Measurements from ENCODE around the gene SDC1. TPM values are rescaled to one million over a fixed set of nuclear protein-coding genes. Genes with fewer than 3 reads are reported as not detected.

The SDC1 gene
- polyA plus RNA-seq, 2 donors = 239 to 334 TPM

GRCh38 chr2:20175931-20176330, 49.0 kb downstream of the SDC1 start:
- WGBS, 2 donors = 90 to 93% methylated on average over 3 of the region's 3 CpGs
- no peaks in the 10 kb centered on the region for H3K27me3 ChIP-seq (ENCODE audit: control insufficient read depth in 1 of 2, insufficient read depth in 2 of 2, low read length in 2 of 2)
- H3K36me3 ChIP-seq (ENCODE audit: control insufficient read depth in 2 of 2, insufficient read depth in 2 of 2, low read length in 1 of 2) = no peaks in the 10 kb centered on the region
- H3K27ac ChIP-seq (ENCODE audit: low read depth in 2 of 2, low read length in 1 of 2) = no peak overlapping the region
- H3K4me3 ChIP-seq (ENCODE audit: low read depth in 1 of 2, low read length in 2 of 2) = no peak overlapping the region
- H3K9me3 ChIP-seq (ENCODE audit: control insufficient read depth in 2 of 2, insufficient read depth in 1 of 2, low read depth in 1 of 2, low read length in 1 of 2) = no peaks in the 10 kb centered on the region
- peaks cover 4 to 41% of the 10 kb centered on the region in 2 donors for H3K4me1 ChIP-seq (ENCODE audit: control insufficient read depth in 2 of 2, insufficient read depth in 2 of 2, low read length in 1 of 2)

DNA sequence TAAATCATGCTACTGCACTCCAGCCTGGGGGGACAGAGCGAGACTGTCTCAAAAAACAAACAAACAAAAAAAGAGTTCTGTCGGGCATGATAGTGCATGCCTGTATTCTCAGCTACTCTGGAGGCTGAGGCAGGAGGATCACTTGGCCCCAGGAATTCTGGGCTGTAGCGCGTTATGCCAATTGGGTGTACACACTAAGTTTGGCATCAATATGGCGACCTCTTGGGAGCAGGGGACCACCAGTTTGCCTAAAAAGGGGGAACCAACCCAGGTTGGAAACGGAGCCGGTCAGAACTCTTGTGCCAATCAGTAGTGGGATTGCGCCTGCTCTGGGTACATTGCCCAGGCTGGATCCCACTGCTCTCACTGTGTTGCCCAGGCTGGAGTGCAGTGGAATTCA, 49.7 kb downstream of the SDC1 start:
- no peaks in the 10 kb centered on the region for H3K27me3 ChIP-seq (ENCODE audit: control insufficient read depth in 1 of 2, insufficient read depth in 2 of 2, low read length in 2 of 2)
- 84 to 86% methylated on average over 8 of the region's 8 CpGs for WGBS, 2 donors
- no peak overlapping the region for H3K4me3 ChIP-seq (ENCODE audit: low read depth in 1 of 2, low read length in 2 of 2)
- H3K27ac ChIP-seq (ENCODE audit: low read depth in 2 of 2, low read length in 1 of 2) = no peak overlapping the region
- no peaks in the 10 kb centered on the region for H3K36me3 ChIP-seq (ENCODE audit: control insufficient read depth in 2 of 2, insufficient read depth in 2 of 2, low read length in 1 of 2)
- H3K4me1 ChIP-seq (ENCODE audit: control insufficient read depth in 2 of 2, insufficient read depth in 2 of 2, low read length in 1 of 2) = peaks cover 3 to 39% of the 10 kb centered on the region in 2 donors
- no peaks in the 10 kb centered on the region for H3K9me3 ChIP-seq (ENCODE audit: control insufficient read depth in 2 of 2, insufficient read depth in 1 of 2, low read depth in 1 of 2, low read length in 1 of 2)

- no peaks in the 10 kb centered on the region for H3K27me3 ChIP-seq (ENCODE audit: control insufficient read depth in 1 of 2, insufficient read depth in 2 of 2, low read length in 2 of 2)
- no peaks in the 10 kb centered on the region for H3K9me3 ChIP-seq (ENCODE audit: control insufficient read depth in 2 of 2, insufficient read depth in 1 of 2, low read depth in 1 of 2, low read length in 1 of 2)
- no peaks in the 10 kb centered on the region for H3K36me3 ChIP-seq (ENCODE audit: control insufficient read depth in 2 of 2, insufficient read depth in 2 of 2, low read length in 1 of 2)
- H3K27ac ChIP-seq (ENCODE audit: low read depth in 2 of 2, low read length in 1 of 2) = peak overlapping the region in 1 of 2 donors; percentile 70
- peaks cover 3 to 39% of the 10 kb centered on the region in 2 donors for H3K4me1 ChIP-seq (ENCODE audit: control insufficient read depth in 2 of 2, insufficient read depth in 2 of 2, low read length in 1 of 2)
- 93 to 96% methylated on average over 2 of the region's 2 CpGs for WGBS, 2 donors
- H3K4me3 ChIP-seq (ENCODE audit: low read depth in 1 of 2, low read length in 2 of 2) = no peak overlapping the region
Observed at GRCh38 chr2:20174410-20174809, 50.5 kb downstream of the SDC1 start.

DNA sequence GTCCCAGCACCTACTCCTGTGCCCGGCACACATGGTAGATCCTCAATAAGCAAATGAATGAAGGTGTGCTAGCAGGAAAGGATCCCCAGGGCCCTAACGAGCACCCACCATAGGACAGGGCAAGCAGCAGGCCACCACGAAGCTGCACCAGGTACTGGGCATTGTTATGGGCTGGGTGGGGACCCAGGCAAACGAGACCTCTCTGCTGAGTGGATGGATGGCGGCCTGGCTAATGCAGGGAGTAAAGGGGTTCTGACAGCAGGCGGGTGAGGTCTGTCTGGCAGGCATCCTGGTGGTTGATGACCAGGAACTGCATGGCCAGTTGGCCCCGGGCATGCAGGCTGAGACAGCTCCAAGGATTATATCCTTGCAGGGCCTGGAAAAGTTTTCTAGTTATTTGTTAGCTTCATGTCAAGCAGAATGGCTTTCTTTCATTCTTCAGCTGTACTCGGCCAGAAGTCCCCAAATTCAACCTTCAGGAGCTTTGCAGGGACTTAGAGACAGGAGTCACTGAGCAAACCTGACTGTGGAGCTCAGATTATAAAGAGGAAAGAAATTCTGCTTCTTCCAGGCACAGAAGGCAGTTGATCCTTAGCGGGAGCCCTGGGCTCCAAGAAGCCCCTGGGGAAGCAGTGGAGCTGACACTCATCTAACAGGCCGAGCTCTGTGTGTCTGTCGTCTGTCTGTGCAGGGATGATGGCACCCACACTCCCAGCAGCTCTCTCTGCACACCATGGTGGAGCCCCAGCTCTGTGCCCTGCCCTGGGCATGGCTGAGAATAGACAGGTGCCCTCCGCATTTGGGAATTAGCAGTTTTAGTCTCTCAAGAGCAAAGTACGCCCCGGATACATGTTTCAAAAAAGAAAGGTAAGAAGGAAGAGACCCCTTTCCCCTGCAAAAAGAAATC, 51.2 kb downstream of the SDC1 start:
- H3K9me3 ChIP-seq (ENCODE audit: control insufficient read depth in 2 of 2, insufficient read depth in 1 of 2, low read depth in 1 of 2, low read length in 1 of 2) = no peaks in the 10 kb centered on the region
- 72 to 78% methylated on average over 14 of the region's 14 CpGs for WGBS, 2 donors
- H3K4me1 ChIP-seq (ENCODE audit: control insufficient read depth in 2 of 2, insufficient read depth in 2 of 2, low read length in 1 of 2) = peaks cover 3 to 35% of the 10 kb centered on the region in 2 donors
- no peaks in the 10 kb centered on the region for H3K27me3 ChIP-seq (ENCODE audit: control insufficient read depth in 1 of 2, insufficient read depth in 2 of 2, low read length in 2 of 2)
- H3K4me3 ChIP-seq (ENCODE audit: low read depth in 1 of 2, low read length in 2 of 2) = no peak overlapping the region
- no peaks in the 10 kb centered on the region for H3K36me3 ChIP-seq (ENCODE audit: control insufficient read depth in 2 of 2, insufficient read depth in 2 of 2, low read length in 1 of 2)
- peak overlapping the region; percentile 70 to 87 for H3K27ac ChIP-seq (ENCODE audit: low read depth in 2 of 2, low read length in 1 of 2)

DNA sequence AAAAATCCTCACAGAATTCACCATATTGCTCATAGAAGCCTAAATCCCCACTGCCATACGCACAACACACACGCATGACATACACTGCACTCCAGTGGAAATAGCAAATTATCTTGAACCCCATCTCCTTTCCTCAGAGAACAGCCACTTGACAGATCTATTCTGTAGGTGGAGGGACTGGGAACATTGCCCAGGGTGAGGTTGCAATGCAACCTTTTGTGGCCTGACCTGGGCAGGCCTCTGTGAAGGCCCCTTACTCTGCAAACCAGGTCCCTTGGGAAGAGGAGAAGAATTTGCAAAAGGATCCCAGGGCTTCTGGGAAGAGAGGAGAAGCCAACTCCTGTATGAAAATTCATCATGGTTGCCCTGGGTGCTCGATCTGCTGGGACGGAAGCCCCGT, 51.9 kb downstream of the SDC1 start:
- H3K4me1 ChIP-seq (ENCODE audit: control insufficient read depth in 2 of 2, insufficient read depth in 2 of 2, low read length in 1 of 2) = peaks cover 3 to 28% of the 10 kb centered on the region in 2 donors
- H3K4me3 ChIP-seq (ENCODE audit: low read depth in 1 of 2, low read length in 2 of 2) = no peak overlapping the region
- H3K36me3 ChIP-seq (ENCODE audit: control insufficient read depth in 2 of 2, insufficient read depth in 2 of 2, low read length in 1 of 2) = no peaks in the 10 kb centered on the region
- H3K27ac ChIP-seq (ENCODE audit: low read depth in 2 of 2, low read length in 1 of 2) = peak overlapping the region; percentile 70 to 87
- WGBS, 2 donors = 83 to 85% methylated on average over 5 of the region's 5 CpGs
- H3K9me3 ChIP-seq (ENCODE audit: control insufficient read depth in 2 of 2, insufficient read depth in 1 of 2, low read depth in 1 of 2, low read length in 1 of 2) = no peaks in the 10 kb centered on the region
- no peaks in the 10 kb centered on the region for H3K27me3 ChIP-seq (ENCODE audit: control insufficient read depth in 1 of 2, insufficient read depth in 2 of 2, low read length in 2 of 2)

- H3K27ac ChIP-seq (ENCODE audit: low read depth in 2 of 2, low read length in 1 of 2) = peak overlapping the region; percentile 85 to 87
- 44 to 59% methylated on average over 13 of the region's 13 CpGs for WGBS, 2 donors
- H3K36me3 ChIP-seq (ENCODE audit: control insufficient read depth in 2 of 2, insufficient read depth in 2 of 2, low read length in 1 of 2) = no peaks in the 10 kb centered on the region
- no peak overlapping the region for H3K4me3 ChIP-seq (ENCODE audit: low read depth in 1 of 2, low read length in 2 of 2)
- H3K27me3 ChIP-seq (ENCODE audit: control insufficient read depth in 1 of 2, insufficient read depth in 2 of 2, low read length in 2 of 2) = no peaks in the 10 kb centered on the region
- H3K9me3 ChIP-seq (ENCODE audit: control insufficient read depth in 2 of 2, insufficient read depth in 1 of 2, low read depth in 1 of 2, low read length in 1 of 2) = no peaks in the 10 kb centered on the region
- peaks cover 3 to 25% of the 10 kb centered on the region in 2 donors for H3K4me1 ChIP-seq (ENCODE audit: control insufficient read depth in 2 of 2, insufficient read depth in 2 of 2, low read length in 1 of 2)
Observed at GRCh38 chr2:20172273-20173055, 52.5 kb downstream of the SDC1 start.

DNA sequence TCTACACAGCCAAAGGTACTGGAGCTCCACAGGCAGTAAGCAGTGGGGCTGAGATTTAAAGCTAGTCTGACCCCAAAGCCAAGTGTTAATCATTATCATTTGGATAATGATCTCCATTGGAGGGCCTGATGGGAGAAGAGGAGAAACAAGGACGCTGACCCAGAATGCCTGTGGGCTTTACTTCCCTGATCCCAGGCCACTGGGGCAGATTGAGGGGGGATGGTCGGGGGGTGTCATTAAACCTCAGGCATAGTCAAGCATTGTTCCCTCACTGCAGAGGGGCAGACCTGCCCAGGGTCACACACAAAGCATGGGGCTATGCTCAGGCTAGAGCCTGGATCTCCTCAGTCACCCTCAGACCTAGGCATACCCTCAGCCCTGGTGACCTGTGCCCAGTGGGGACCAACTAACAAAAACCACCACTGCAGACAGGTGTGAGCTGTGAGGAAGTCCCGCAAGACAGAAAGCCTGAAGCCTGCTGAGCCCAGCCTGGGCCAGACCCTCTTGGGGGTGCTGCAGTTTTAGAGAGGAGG, 53.4 kb downstream of the SDC1 start:
- Histone ChIP-seq H3K4me3 (ENCODE audit: low read depth in 1 of 2, low read length in 2 of 2) (no peak overlapping the region), H3K27ac (ENCODE audit: low read depth in 2 of 2, low read length in 1 of 2) (peak overlapping the region; percentile 56 to 58), H3K36me3 (ENCODE audit: control insufficient read depth in 2 of 2, insufficient read depth in 2 of 2, low read length in 1 of 2) (no peaks in the 10 kb centered on the region), H3K4me1 (ENCODE audit: control insufficient read depth in 2 of 2, insufficient read depth in 2 of 2, low read length in 1 of 2) (peaks cover 3 to 30% of the 10 kb centered on the region in 2 donors), H3K27me3 (ENCODE audit: control insufficient read depth in 1 of 2, insufficient read depth in 2 of 2, low read length in 2 of 2) (no peaks in the 10 kb centered on the region), H3K9me3 (ENCODE audit: control insufficient read depth in 2 of 2, insufficient read depth in 1 of 2, low read depth in 1 of 2, low read length in 1 of 2) (no peaks in the 10 kb centered on the region)
- WGBS, 2 donors = 78 to 90% methylated on average over 3 of the region's 3 CpGs

- H3K27ac ChIP-seq (ENCODE audit: low read depth in 2 of 2, low read length in 1 of 2) = peak overlapping the region in 1 of 2 donors; percentile 18
Observed at GRCh38 chr2:20170704-20171250, 54.2 kb downstream of the SDC1 start.

More at GRCh38 chr2:20170704-20171250, 54.2 kb downstream of the SDC1 start:
- H3K4me3 ChIP-seq (ENCODE audit: low read depth in 1 of 2, low read length in 2 of 2) = no peak overlapping the region
- 71 to 76% methylated on average over 14 of the region's 14 CpGs for WGBS, 2 donors
- H3K4me1 ChIP-seq (ENCODE audit: control insufficient read depth in 2 of 2, insufficient read depth in 2 of 2, low read length in 1 of 2) = peaks cover 3 to 30% of the 10 kb centered on the region in 2 donors
- H3K36me3 ChIP-seq (ENCODE audit: control insufficient read depth in 2 of 2, insufficient read depth in 2 of 2, low read length in 1 of 2) = no peaks in the 10 kb centered on the region
- no peaks in the 10 kb centered on the region for H3K9me3 ChIP-seq (ENCODE audit: control insufficient read depth in 2 of 2, insufficient read depth in 1 of 2, low read depth in 1 of 2, low read length in 1 of 2)
- no peaks in the 10 kb centered on the region for H3K27me3 ChIP-seq (ENCODE audit: control insufficient read depth in 1 of 2, insufficient read depth in 2 of 2, low read length in 2 of 2)
